H9 (cell line): Measurements from ENCODE around the gene GUCY2D. TPM values are rescaled to one million over a fixed set of nuclear protein-coding genes. Genes with fewer than 3 reads are reported as not detected.
A peak's percentile ranks its signal among the peaks of the same experiment; 100 is the strongest.

Source experiments
- DNase-seq: peaks from one replicate; pipeline ENCODE4 v3.0.0-alpha.2; 2017
- H2AFZ ChIP-seq: one replicate; pipeline ENCODE4 v1.6.1; 2013; ENCODE audit warnings: mild to moderate bottlenecking, low read length, control low read depth, moderate library complexity
- H2AK5ac ChIP-seq: 2 replicates; pipeline ENCODE4 v1.6.1; 2013; ENCODE audit warnings: low read length, control low read depth, mixed read lengths; ENCODE audit not compliant: insufficient read length
- H2BK120ac ChIP-seq: one replicate; pipeline ENCODE4 v1.6.1; 2013; ENCODE audit warnings: low read depth, mild to moderate bottlenecking, low read length, control low read depth, inconsistent platforms; ENCODE audit not compliant: poor library complexity, severe bottlenecking
- H2BK12ac ChIP-seq: 2 replicates; pipeline ENCODE4 v1.6.1; 2013; ENCODE audit warnings: low read length, control low read depth, mixed read lengths, low read depth; ENCODE audit not compliant: insufficient read length
- H2BK15ac ChIP-seq: 2 replicates; pipeline ENCODE4 v1.6.1; 2013; ENCODE audit warnings: low read depth, low read length, control low read depth
- H2BK20ac ChIP-seq: one replicate; pipeline ENCODE4 v1.6.1; 2013; ENCODE audit warnings: low read depth, mild to moderate bottlenecking, low read length, control low read depth, inconsistent platforms; ENCODE audit not compliant: poor library complexity, severe bottlenecking
- H2BK5ac ChIP-seq: 2 replicates; pipeline ENCODE4 v1.6.1; 2013; ENCODE audit warnings: low read length, control low read depth, mixed read lengths; ENCODE audit not compliant: insufficient read length
- H3K14ac ChIP-seq: 2 replicates; pipeline ENCODE4 v1.6.1; 2013; ENCODE audit warnings: low read length, control low read depth; ENCODE audit not compliant: insufficient read depth
- H3K18ac ChIP-seq: 2 replicates; pipeline ENCODE4 v1.6.1; 2013; ENCODE audit warnings: low read depth, mild to moderate bottlenecking, mixed read lengths, low read length, control low read depth; ENCODE audit not compliant: insufficient read length
- H3K23ac ChIP-seq: 2 replicates; pipeline ENCODE4 v1.6.1; 2013; ENCODE audit warnings: low read length, control low read depth, mixed read lengths, low read depth; ENCODE audit not compliant: insufficient read length
- H3K23me2 ChIP-seq: 2 replicates; pipeline ENCODE4 v1.6.1; 2013; ENCODE audit warnings: low read depth, mild to moderate bottlenecking, mixed read lengths, low read length, control low read depth; ENCODE audit not compliant: insufficient read length, poor library complexity, severe bottlenecking
- H3K27ac ChIP-seq: 2 replicates; pipeline ENCODE4 v1.5.1; 2013; ENCODE audit warnings: low read length, control low read depth, mixed read lengths, low read depth; ENCODE audit not compliant: insufficient read length
- H3K27me3 ChIP-seq: 2 replicates; pipeline ENCODE4 v1.6.1; 2013; ENCODE audit warnings: low read length, control low read depth, inconsistent platforms; ENCODE audit not compliant: insufficient read depth
- H3K4ac ChIP-seq: 2 replicates; pipeline ENCODE4 v1.6.1; 2013; ENCODE audit warnings: low read depth, mild to moderate bottlenecking, control low read depth, inconsistent platforms, low read length, moderate library complexity
- H3K4me1 ChIP-seq: 2 replicates; pipeline ENCODE4 v1.6.1; 2013; ENCODE audit warnings: low read length, control low read depth, inconsistent platforms; ENCODE audit not compliant: insufficient read depth
- H3K4me2 ChIP-seq: 2 replicates; pipeline ENCODE4 v1.6.1; 2013; ENCODE audit warnings: low read length, control low read depth, mixed read lengths; ENCODE audit not compliant: insufficient read length, insufficient read depth
- H3K56ac ChIP-seq: 2 replicates; pipeline ENCODE4 v1.6.1; 2013; ENCODE audit warnings: low read depth, mild to moderate bottlenecking, mixed read lengths, low read length, control low read depth; ENCODE audit not compliant: insufficient read length
- H3K79me1 ChIP-seq: 2 replicates; pipeline ENCODE4 v1.6.1; 2013; ENCODE audit warnings: low read depth, mild to moderate bottlenecking, moderate library complexity, low read length, control low read depth, inconsistent platforms; ENCODE audit not compliant: insufficient read depth, poor library complexity, severe bottlenecking
- H3K79me2 ChIP-seq: 2 replicates; pipeline ENCODE4 v1.6.1; 2013; ENCODE audit warnings: low read length, control low read depth, inconsistent platforms; ENCODE audit not compliant: insufficient read depth
- H3K9ac ChIP-seq: 2 replicates; pipeline ENCODE4 v1.6.1; 2013; ENCODE audit warnings: low read length, control low read depth, mixed read lengths; ENCODE audit not compliant: insufficient read length; ENCODE audit errors: extremely low read depth
- H3K9me3 ChIP-seq: one replicate; pipeline ENCODE4 v1.6.1; 2013; ENCODE audit warnings: low read depth, low read length, inconsistent platforms; ENCODE audit not compliant: control insufficient read depth
- H3T11ph ChIP-seq: one replicate; pipeline ENCODE4 v1.6.1; 2013; ENCODE audit warnings: mild to moderate bottlenecking, low read length, control low read depth, inconsistent platforms
- H4K20me1 ChIP-seq: one replicate; pipeline ENCODE4 v1.6.1; 2013; ENCODE audit not compliant: control insufficient read depth, insufficient read length, insufficient read depth
- H4K5ac ChIP-seq: 2 replicates; pipeline ENCODE4 v1.6.1; 2013; ENCODE audit warnings: low read depth, mild to moderate bottlenecking, mixed read lengths, low read length, control low read depth; ENCODE audit not compliant: insufficient read length
- H4K8ac ChIP-seq: replicated peaks from 2 replicates; pipeline ENCODE4 v1.6.1; 2013; ENCODE audit warnings: low read length, control low read depth, mixed read lengths, low read depth; ENCODE audit not compliant: insufficient read length
- H4K91ac ChIP-seq: 2 replicates; pipeline ENCODE4 v1.6.1; 2013; ENCODE audit warnings: low read depth, mild to moderate bottlenecking, moderate library complexity, mixed read lengths, low read length, control low read depth; ENCODE audit not compliant: insufficient read length
- H3K27ac Mint-ChIP-seq, 3 experiments: 2 replicates in 2 of 3; 3 replicates in 1 of 3; pipeline ENCODE4 v1.8.0; 2020 to 2021; ENCODE audit warnings: mixed read lengths in 3 of 3, mild to moderate bottlenecking in 1 of 3, moderate library complexity in 1 of 3
- H3K27me3 Mint-ChIP-seq: 2 replicates; pipeline ENCODE4 v1.8.0; 2021; ENCODE audit warnings: low read depth, mild to moderate bottlenecking, moderate library complexity, mixed read lengths
- H3K36me3 Mint-ChIP-seq, 3 experiments: 2 replicates in 2 of 3; 3 replicates in 1 of 3; pipeline ENCODE4 v1.8.0; 2020 to 2021; ENCODE audit warnings: low read depth in 3 of 3, mixed read lengths in 3 of 3; ENCODE audit not compliant: insufficient read depth in 1 of 3
- H3K4me1 Mint-ChIP-seq, 2 experiments: 2 replicates each; pipeline ENCODE4 v1.8.0; 2020; ENCODE audit warnings: mixed read lengths in 2 of 2
- H3K4me3 Mint-ChIP-seq, 2 experiments: 2 replicates in 1 of 2; 3 replicates in 1 of 2; pipeline ENCODE4 v1.8.0; 2020 to 2021; ENCODE audit warnings: mild to moderate bottlenecking in 2 of 2, mixed read lengths in 2 of 2, moderate library complexity in 1 of 2
- H3K9me3 Mint-ChIP-seq, 2 experiments: 2 replicates in 1 of 2; 3 replicates in 1 of 2; pipeline ENCODE4 v1.8.0; 2020; ENCODE audit warnings: mild to moderate bottlenecking in 2 of 2, mixed read lengths in 2 of 2, moderate library complexity in 1 of 2
- WGBS: extraction: QIAGEN DNeasy Blood & Tissue Kit; methylation state at CpG from one replicate; pipeline ENCODE4 v1.1.7; 2013; ENCODE audit warnings: missing lambda C conversion rate, low lambda C conversion rate, mixed read lengths; ENCODE audit not compliant: insufficient read length; ENCODE audit errors: extremely low coverage; 5-methylcytosine and 5-hydroxymethylcytosine counted together
- total RNA-seq: library from RNA; stranded (reverse); gene quantifications from 2 replicates; pipeline ENCODE4 v1.2.1, GENCODE V29; 2021
- TF ChIP-seq, protein P1 (sequence below): fragments of 200-600 bp; sonication (generic); conservative IDR thresholded peaks from 3 replicates; pipeline ENCODE4 v1.8.0; 2021; ENCODE audit warnings: antibody characterized with exemption, mild to moderate bottlenecking

GUCY2D gene
- total RNA-seq, 1 experiment from 2014 or later, result 0.15 TPM

DNA sequence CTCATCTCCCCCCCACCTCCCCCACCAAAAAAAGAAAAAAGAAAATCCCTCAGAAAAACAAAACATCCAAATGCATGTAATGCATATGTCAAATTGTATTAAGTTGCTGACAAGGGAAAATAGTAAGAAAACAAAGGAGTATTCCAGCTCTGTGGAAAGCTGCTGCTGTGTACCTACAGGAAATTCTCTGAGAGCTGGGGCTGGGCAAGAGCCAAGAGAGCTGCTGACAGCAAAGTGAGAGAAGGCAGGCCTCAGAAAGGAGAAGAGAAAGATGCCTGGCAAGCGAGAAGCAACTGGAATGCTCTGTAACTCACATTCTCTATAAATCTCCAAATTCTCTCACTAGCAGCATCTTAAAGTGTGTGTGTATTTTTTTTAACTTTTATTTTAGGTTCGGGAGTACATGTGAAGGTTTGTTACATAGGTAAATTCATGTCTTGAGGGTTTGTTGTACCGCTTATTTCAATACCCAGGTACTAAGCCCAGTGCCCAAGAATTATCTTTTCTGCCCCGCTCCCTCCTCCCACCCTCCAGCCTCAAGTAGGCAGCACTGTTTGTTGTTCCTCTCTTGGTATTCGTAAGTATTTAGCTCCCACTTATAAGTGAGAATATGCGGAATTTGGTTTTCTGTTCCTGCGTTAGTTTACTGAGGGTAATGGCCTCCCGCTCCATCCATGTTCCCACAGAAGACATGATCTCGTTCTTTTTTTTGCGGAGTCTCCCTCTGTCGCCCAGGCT lies 46.0 kb upstream of the GUCY2D start:
- H3K27ac ChIP-seq, result no peak overlapping the region

More for the DNA sequence above, 46.0 kb upstream of the GUCY2D start:
- H2AFZ ChIP-seq, result no peak overlapping the region
- H3K79me1 ChIP-seq, result no peaks in the 10 kb centered on the region
- DNase-seq, result no peak
- H3K56ac ChIP-seq, result no peak overlapping the region
- TF ChIP-seq, protein P1, sequence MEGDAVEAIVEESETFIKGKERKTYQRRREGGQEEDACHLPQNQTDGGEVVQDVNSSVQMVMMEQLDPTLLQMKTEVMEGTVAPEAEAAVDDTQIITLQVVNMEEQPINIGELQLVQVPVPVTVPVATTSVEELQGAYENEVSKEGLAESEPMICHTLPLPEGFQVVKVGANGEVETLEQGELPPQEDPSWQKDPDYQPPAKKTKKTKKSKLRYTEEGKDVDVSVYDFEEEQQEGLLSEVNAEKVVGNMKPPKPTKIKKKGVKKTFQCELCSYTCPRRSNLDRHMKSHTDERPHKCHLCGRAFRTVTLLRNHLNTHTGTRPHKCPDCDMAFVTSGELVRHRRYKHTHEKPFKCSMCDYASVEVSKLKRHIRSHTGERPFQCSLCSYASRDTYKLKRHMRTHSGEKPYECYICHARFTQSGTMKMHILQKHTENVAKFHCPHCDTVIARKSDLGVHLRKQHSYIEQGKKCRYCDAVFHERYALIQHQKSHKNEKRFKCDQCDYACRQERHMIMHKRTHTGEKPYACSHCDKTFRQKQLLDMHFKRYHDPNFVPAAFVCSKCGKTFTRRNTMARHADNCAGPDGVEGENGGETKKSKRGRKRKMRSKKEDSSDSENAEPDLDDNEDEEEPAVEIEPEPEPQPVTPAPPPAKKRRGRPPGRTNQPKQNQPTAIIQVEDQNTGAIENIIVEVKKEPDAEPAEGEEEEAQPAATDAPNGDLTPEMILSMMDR, result no peak
- H3T11ph ChIP-seq, result no peak overlapping the region
- no CpG with 5 or more reads among the region's 11 CpGs for WGBS
- no peaks in the 10 kb centered on the region for H4K20me1 ChIP-seq
- H3K9me3 ChIP-seq, result no peaks in the 10 kb centered on the region
- H2BK15ac ChIP-seq, result no peak overlapping the region
- H3K4me1 ChIP-seq, result no peaks in the 10 kb centered on the region; the same call in 1 of the 2 replicates
- Mint-ChIP-seq H3K27ac (peak overlapping the region in 1 of 3 experiments; percentile 40; a peak in 1 of 7 replicates), H3K4me1 (peaks cover 9 to 16% of the 10 kb centered on the region in 2 experiments), H3K9me3 (no peaks in the 10 kb centered on the region), H3K4me3 (no peak overlapping the region), H3K36me3 (no peaks in the 10 kb centered on the region), H3K27me3 (no peaks in the 10 kb centered on the region; the same call in none of the 2 replicates)
- no peak overlapping the region for H3K18ac ChIP-seq
- H3K27me3 ChIP-seq, result no peaks in the 10 kb centered on the region
- no peak overlapping the region for H2BK20ac ChIP-seq
- no peak overlapping the region for H2AK5ac ChIP-seq
- no peak overlapping the region for H2BK120ac ChIP-seq
- no peak overlapping the region for H4K8ac ChIP-seq
- H3K14ac ChIP-seq, result no peak overlapping the region
- H3K4ac ChIP-seq, result no peak overlapping the region
- no peaks in the 10 kb centered on the region for H3K79me2 ChIP-seq
- no peak overlapping the region for H2BK12ac ChIP-seq
- no peak overlapping the region for H4K91ac ChIP-seq
- H3K23me2 ChIP-seq, result no peaks in the 10 kb centered on the region
- no peak overlapping the region for H3K9ac ChIP-seq
- no peak overlapping the region for H4K5ac ChIP-seq
- H2BK5ac ChIP-seq, result no peak overlapping the region
- no peak overlapping the region for H3K23ac ChIP-seq
- no peak overlapping the region for H3K4me2 ChIP-seq
